Fibroblast of skin of left biceps (primary cell): ENCODE data around the gene CPLX1.

Source experiments
- DNase-seq, 2 experiments: peaks; one replicate each; pipeline ENCODE4 v3.0.0-alpha.2; 2013; ENCODE audit warnings: low read depth in 2 of 2

The CPLX1 gene

GRCh38 chr4:825971-826330, at the start of gene CPLX1:
TSS of gene CPLX1 (minus strand) at chr4:826129. CDS start at chr4:824522, 1,607 bp downstream.
- DNase-seq: no peak

- DNase-seq: no peak
Observed at GRCh38 chr4:874971-875817, 49.3 kb upstream of the CPLX1 start.

- no peak for DNase-seq
Observed at GRCh38 chr4:874056-874455, 48.1 kb upstream of the CPLX1 start.

DNA sequence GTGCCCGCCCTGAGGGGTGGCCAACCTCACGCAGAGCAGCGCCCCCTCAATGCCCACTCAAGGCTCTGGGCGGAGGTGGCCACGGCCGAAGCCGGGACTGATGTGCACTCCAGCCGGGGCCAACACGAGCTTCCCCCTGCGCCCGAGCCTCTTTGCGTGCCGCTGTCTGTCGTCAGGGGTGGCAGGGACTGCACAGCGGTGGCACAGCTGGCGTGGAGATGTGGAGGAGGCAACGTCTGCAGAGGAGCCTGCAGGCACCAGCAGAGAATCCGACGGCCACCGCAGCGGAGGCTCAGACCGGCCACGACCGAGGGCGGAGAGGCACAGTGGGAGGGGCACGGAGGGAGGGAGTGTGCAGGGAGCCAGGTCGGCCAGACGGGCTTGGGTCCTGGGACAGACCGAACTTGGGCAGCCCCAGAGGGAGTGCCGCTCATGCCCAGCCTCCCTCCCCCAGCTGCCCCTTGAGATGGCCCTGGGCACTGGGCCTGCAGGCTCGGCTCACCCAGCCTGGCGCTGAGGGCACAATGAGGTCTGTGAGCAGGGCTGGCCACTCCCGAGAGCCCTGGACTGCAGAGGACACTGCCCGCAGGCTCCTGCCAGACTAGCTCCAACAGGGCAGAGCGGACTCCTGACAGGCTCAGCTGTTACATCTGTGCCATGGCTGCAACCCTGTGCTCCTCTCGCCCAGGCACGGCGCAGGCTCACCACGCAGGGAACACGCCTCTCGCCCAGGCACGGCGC, 46.5 kb upstream of the CPLX1 start:
- no peak for DNase-seq

DNA sequence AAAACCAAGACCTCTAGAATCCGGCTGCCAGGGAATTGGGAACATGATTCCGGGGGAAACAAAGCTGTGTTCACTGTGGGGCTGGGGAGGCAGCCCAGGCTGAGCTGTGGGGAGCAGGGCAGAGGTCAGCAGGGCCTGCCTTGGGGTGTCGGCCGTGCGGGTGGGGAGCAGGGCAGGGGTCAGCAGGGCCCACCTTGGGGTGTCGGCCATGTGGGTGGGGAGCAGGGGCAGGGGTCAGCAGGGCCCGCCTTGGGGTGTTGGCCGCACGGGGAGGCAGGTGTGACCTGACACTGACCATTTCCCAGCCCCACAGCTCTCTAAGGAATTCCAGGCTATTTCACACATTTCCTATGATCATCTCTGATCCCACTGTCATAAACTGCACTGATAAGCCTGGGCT, 45.6 kb upstream of the CPLX1 start:
- no peak for DNase-seq

GRCh38 chr4:870951-871350, 45.0 kb upstream of the CPLX1 start:
- no peak for DNase-seq

GRCh38 chr4:869776-870175, 43.8 kb upstream of the CPLX1 start:
- DNase-seq: no peak

GRCh38 chr4:868421-868820, 42.5 kb upstream of the CPLX1 start:
- no peak for DNase-seq

DNA sequence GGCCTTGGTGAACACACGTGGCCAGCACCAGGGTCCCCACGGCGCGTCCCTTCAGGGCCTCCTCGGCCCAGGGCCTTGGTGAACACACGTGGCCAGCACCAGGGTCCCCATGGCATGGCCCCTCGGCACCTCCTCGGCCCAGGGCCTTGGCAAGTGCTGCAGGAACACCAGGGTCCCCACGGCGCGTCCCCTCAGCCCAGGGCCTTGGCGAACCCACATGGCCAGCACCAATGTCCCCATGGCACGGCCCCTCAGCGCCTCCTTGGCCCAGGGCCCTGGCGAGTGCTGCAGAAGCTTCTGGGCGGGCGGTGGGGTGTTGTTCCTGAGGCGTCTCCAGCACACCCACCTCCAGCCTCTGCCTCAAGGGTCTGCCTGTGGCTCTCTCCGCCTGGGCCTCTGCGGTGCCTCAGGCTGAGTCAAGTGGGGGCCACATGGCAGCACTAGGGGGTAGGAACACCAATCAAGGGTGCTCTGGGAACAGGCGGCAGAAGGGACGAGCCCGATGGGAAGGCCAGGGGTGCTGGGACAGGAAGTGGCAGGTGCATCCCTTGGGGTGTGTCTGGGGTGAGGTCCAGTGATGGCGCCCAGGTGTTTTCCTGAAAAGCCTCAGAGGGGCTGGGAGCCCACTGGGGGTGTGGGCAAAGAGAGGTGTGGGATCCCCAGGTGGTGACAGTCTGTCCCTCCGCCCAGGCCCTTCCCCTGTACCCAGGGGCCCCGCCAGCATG, 41.8 kb upstream of the CPLX1 start:
- no peak for DNase-seq

DNA sequence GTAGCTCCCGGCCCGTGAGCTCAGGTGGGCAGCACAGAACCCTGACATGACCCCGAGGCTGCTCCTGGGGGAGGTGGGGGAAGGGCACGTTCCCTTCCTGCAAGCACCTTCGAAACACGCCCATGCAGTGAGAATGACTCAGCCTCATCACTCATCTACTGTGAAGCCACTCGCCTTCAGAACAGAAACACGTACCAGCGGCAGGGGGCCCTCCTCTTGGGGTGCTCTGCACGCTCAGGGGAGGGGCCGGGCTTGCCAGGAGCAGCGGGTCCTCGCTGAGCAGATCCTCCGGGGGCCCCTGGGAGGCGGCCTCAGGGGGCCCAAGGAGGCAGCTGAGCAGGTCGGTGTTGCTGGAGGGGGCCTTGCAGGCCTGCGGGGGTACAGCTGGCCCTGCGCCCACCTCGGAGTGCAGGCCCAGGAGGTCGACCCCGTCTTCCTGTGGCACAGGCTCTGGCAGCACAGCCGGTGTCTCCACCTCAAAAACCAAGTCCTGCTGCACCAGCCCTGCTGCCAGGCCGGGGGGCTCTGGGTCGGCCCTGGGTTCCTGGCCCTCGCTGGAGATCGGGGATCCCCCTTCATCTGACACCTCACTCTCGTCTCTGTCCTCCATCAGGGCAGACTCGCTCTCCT, 40.9 kb upstream of the CPLX1 start:
- DNase-seq: no peak

GRCh38 chr4:866068-866760, 40.3 kb upstream of the CPLX1 start:
- DNase-seq: no peak

GRCh38 chr4:865572-865971, 39.6 kb upstream of the CPLX1 start:
- no peak for DNase-seq

GRCh38 chr4:865121-865465, 39.2 kb upstream of the CPLX1 start:
- DNase-seq: no peak

DNA sequence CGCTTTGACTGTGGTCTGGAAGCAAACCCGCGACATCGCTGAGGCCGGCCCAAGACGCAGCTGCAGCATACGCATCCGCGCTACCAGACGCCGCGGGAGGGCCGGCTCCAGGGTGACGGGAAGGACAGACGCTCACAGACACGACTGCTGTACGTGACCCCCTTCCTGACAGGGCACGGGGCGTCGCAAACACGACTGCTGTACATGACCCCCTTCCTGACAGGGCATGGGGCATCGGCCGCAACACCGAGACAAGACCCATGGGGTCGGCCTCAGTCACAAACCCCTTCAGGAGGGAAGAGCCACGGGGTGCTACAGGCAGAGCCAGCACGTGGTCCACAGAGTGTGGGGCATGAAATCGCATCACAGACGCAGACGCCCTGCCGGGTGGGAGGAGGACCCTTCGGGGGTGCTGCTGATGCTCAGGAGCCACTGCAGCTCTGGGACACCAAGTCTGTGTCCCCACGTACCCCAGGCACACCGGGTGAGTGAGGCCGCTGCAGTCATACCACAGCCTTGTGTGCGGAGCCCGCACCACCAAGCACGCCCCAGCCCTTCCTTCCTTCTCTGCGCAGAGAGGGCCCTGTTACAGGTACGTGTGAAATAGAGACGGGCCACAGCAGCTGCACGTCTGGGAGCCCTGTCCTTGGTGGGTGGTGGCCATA, 38.7 kb upstream of the CPLX1 start:
- no peak for DNase-seq

- no peak for DNase-seq
Observed at GRCh38 chr4:860561-860960, 34.6 kb upstream of the CPLX1 start.

DNA sequence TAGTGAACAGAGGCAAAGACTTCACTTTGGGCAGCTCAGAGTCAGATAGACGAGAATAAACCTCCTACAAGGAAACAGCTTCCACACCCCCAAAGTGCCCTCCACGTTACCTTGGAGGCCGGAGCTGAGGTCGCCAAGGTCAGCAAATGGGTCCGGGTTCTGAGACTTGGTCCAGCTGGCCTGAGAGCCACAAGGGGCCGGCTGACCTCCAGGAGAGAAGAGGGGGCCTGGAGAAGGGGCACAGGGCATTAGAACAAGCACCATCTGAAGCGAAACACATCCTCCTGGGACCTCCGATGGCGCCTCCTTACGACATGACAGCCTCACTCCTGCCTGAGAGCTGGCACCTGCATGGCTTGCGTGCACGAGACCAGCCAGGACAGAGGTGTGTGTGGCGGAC, 33.6 kb upstream of the CPLX1 start:
- no peak for DNase-seq

DNA sequence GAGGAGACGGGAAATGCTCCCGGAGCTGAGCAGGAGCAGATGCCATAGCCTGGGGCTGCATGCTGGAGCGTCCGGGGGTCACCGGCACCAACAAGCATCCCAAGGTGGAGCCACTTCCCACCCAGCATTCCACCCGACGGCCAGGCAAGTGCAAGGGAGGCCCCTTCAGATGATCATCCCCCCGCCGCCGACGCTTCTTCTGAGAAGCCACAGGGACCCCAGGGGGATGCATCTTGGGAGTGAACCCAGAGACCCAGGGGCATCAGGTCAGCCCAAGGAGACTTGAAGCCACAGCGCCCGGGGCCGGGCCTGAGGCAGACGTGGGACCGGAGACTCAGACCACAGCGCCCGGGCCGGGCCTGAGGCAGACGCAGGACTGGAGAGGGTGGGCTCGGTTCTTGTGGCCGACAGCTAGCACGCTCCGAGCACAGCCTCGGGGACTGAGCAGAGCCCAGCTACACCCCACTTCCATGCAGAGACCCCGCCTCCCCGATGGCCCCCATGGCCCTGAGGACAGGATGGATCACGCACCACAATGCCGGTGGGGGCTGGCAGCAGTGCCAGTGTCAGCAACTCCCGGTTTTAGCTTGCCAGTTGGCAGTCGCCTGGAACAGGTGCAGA, 33.0 kb upstream of the CPLX1 start:
- no peak for DNase-seq

GRCh38 chr4:858041-858481, 32.1 kb upstream of the CPLX1 start:
- no peak for DNase-seq

GRCh38 chr4:857461-857860, 31.5 kb upstream of the CPLX1 start:
- DNase-seq: no peak

DNA sequence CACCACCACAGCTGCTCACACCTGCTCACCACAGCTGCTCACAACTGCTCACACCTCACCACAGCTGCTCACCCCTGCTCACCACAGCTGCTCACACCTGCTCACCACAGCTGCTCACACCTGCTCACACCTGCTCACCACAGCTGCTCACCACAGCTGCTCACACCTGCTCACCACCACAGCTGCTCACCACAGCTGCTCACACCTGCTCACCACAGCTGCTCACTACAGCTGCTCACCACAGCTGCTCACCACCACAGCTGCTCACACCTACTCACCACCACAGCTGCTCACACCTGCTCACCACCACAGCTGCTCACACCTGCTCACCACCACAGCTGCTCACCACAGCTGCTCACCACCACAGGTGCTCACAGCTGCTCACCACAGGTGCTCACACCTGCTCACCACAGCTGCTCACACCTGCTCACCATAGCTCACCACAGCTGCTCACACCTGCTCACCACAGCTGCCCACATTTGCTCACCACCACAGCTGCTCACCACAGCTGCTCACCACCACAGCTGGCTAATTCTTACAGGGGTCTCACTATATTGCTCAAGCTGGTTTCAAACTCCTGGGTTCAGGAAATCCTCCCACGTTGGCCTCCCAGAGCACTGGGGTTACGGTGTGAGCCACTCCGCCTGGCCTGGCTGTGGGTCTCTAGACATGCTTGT, 30.4 kb upstream of the CPLX1 start:
- DNase-seq: no peak
